ENCODE results near the gene ZP1.

- TF ChIP-seq POLR2AphosphoS5 (IDR thresholded peaks at IDR 0.05; ENCODE audit: low read depth, low read length) (no peak), FOXP2 (optimal IDR thresholded peaks at IDR 0.05; ENCODE audit: borderline replicate concordance, extremely low read depth, extremely low read length, insufficient read depth) (no peak), SIN3A (IDR thresholded peaks at IDR 0.05; ENCODE audit: borderline replicate concordance, insufficient read depth, low read length) (no peak), TAF1 (IDR thresholded peaks at IDR 0.05; ENCODE audit: borderline replicate concordance, insufficient read depth, low read length) (no peak)
These were observed 7.4 kb downstream of the ZP1 start for GRCh38 chr11:60874421-60875365.

All from PFSK-1 (cell line).